ENCODE results near the gene PHACTR2.
"Not testable (repeated sequence)": the region's sequence is repeated elsewhere in the genome, so short reads cannot be mapped to it uniquely, and the experiment has no call there.

The PHACTR2 gene

DNA sequence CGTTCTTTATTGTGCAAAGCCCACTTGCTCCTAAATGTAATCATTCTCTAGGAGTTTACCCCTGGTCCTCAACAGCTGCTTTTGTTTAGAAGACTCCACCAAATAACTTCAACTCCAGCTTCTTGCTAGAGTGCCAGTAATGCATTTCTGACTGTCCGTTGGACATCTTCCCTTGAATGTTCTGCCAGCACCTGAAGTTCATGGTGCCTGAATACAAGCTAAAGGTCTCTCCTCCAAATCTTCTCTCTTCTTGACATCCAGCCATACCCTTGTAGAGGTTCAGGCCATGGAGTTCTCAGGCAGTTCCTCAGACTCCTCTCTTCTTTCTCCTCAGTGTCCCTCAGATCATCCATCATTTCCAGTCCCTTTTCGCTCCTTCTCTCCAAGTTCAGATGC is 21.7 kb downstream of the PHACTR2 start:
- no peak for DNase-seq

DNA sequence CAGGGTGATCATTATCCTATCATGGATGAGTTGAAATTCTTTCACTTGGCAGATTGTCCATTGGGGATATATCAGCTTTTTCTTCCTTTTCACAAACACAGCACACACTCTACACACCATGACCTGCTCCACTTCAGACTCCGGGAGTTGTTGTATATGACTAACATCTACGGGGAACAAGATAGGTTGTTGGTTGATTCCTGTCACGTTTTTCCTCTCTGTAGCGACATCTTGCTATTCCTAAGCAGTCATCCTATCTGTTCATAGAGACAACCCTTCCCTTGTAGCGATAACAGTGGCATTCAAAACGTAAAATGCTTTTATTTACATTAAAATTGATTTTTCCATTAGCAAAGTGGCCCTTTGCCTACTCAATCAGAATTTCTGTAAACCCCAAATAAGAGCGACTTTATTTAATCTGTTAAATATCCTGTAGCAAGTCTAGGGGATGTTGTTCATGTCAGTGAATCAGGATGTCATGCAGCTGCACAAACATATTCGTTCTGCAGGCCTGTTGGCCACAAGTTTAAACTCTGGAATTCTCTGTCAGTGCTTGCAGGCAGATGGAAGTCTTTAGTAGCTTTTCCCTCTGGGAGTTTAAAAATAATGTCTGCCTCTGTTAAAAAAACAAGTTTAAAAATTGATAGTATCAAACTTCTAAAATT is 23.1 kb downstream of the PHACTR2 start:
- DNase-seq = no peak

DNA sequence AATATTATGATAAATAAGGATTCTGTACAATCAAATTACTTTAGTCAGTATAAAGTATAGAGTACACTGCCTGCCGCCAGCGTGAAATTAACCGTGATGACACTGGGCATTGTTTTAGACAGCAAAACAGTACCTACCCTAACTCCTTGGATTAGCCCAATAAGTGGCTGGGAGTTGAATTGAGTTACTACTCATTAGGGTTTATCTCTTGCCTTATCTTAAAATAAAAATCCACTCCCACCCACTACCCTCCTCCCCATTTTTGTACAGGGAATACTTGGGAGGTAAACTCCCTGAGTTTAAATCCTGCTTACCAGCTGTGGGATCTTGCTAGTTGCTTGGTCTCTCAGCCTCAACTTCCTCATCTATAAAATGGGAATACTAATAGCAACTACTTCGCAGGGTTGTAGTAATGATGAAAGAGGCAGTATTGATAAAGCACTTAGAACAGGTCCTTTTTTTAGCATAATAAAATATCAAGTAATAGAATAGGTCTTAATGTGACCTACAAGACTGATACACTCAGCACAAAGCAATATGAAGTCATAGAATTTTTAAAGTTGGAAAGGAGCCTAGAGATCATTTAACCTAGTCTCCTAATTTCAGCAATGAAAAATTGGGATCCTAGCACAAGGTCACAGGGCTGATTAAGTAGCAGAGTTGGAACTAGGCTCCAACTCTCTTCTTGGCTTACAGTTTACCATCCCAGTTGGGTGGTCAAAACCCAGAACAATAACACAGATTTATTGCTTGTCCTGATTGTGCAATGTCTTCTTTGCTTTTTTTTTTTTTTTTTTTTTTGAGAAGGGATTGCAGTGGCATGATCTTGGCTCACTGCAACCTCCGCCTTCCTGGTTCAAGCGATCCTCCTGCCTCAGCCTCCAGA is 23.8 kb downstream of the PHACTR2 start:
- DNase-seq = no peak

DNA sequence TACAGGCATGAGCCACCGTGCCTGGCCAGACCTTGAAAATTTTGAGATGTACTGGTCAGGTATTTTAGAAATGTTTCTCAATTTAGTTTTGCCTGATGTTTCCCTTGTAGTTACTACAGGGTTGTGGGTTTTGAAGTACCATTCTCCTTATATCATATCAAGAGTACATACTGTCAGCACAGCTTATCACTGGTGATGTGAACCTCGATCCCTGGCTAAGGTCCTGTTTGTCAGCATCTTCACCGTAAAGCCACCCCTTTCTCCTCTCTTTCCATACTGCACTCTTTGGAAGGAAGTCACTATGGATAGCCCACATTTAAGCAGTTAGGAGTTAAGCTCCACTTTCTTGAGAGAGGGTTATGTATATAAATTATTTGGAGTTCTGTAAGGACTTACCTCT is 27.8 kb downstream of the PHACTR2 start:
- DNase-seq = no peak

DNA sequence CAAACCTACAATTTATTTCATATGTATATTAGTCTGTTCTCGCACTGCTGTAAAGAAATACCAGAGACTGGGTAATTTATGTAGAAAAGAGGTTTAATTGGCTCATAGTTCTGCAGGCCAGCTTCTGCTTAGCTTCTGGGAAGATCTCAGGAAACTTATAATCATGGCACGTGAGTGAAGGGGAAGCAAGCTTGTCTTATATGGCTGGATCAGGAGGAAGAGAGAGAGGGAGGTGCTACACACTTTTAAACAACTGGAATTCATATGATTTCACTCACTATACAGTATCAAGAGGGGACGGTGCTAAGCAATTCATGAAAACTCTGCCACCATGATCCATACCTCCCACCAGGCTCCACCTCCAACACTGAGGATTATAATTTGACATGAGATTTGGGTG is 29.9 kb downstream of the PHACTR2 start:
- DNase-seq = no peak

DNA sequence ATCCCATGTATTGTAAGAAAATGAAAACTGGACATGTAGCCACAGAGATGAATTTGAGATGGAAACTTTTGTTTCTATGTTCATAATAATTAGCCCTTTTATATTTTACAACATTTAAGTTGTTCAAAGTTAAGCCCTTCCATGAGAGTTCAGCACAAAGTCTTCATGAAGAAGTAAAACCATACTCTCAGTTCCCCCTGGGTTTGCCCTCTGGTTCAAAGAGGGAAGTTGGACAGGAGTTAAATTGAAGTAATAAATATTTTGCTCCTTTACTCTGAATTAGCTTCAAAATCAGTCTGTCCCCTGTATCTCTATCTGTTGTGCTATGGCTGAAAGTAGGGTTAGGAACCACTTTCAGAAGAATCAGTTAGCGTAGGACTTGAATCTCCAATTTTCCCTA is 31.1 kb downstream of the PHACTR2 start:
- DNase-seq = no peak

DNA sequence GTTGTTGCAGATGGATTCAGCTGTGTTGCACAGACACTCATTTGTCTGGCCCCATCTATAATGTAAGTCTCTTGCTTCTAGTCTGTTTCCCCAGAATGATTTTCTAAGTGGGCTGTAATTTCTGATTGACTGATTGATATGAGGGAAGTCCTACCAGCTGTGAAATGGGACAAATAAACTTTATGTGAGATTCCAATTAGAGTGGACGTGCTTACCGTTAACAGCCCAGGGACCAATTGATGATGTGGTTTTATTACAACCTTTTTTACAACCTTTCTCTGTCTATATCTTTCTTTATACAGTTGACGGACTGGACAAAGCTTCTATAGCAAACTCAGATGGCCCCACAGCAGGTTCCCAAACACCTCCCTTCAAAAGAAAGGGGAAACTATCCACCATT is 33.9 kb downstream of the PHACTR2 start:
- DNase-seq = no peak

DNA sequence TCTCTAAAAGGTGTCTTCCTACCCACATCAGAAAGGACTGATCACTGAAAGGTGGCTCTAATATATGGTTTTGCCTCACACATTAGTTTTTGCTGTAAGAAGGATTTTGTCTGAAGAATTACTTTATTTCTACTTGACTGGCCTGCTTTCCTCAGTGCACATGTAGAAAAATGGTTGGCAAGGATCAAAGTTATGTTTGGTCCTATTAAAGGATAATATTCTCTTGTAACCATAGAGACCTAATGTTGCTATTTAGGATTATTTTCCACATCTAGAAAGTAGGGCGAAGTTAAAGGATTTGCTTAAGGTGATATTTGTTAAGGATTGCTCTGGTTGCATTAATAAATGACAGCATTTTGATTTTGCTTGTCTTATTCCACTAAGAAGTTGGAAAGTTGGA is 40.7 kb downstream of the PHACTR2 start:
- DNase-seq = no peak

DNA sequence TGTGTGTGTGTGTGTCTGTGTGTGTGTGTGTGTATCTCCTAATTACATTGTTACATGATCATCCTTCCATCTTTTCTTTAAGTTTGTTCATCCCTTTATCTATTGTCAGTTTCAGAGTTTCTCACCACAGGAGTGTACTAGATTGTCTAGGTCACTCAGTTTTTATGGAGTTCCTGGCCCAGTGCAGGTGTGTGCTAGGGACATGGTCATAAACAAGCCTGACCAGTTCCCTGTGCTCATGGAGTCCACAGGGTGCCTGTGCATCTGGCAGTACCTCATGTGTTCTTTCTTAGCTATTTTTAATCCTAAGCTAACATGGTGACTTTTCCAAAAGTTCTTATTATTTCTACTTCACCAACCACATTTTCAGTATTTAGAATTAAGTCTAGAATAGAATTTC is 43.9 kb downstream of the PHACTR2 start:
- no peak for DNase-seq

DNA sequence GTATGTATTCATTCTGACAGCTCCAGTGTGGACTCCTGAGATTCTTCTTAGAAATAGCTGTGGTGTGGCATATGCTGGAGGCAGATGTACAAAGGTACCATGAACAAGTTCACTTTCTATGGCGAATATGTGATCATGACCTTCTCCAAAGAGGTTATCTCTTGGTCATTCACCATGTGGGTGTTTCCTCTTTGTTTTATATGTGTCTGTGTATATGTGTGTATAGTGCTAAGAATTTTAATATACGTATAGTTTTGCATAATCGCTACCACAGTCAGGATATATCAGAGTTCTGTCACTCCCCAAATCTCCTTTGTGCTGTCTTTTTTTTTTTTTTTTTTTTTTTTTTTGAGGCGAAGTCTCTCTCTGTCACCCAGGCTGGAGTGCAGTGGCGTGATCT is 47.1 kb downstream of the PHACTR2 start:
- no peak for DNase-seq

DNA sequence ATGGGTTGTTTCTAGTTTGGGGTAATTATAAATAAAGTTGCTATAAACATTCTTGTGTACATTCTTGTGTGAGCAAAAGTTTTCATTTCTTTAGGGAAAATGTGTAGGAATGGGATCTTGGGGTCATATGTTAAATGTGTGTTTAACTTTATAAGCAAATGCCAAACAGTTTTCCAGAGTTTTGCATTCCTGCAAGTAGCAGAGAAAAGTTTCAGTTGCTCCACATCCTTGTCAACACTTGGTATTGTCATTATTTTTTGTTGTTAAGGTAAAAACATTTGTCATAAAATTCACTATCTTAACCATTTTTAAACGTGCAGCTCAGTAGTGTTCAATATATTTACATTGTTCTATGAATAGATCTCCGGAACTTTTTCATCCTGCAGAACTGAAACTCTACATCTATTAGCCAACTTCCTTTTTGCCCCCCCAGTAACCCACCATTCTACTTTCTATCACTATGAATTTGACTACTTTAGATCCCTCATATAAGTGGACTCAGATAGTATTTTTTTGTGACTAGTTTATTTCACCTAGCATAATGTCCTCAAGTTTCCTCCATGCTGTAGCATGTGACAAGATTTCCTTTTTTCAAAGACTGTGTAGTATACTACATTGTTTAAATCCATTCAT is 48.4 kb downstream of the PHACTR2 start:
- DNase-seq = no peak

DNA sequence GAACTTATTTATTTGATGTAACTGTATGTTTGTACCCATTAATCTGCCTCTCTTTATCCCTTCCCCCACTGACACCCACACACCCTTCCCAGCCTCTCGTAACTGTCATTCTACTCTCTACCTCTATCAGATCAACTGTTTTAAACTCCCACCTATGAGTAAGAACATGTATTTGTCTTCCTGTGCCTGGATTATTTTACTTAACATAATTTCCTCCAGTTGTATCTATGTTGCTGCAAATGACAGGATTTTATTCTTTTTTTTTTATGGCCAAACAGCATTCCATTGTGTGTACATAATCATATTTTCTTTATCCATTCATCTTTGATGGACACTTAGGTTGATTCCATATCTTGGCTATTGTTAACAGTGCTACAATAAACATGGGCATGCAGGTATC is 49.3 kb downstream of the PHACTR2 start:
- no peak for DNase-seq

DNA sequence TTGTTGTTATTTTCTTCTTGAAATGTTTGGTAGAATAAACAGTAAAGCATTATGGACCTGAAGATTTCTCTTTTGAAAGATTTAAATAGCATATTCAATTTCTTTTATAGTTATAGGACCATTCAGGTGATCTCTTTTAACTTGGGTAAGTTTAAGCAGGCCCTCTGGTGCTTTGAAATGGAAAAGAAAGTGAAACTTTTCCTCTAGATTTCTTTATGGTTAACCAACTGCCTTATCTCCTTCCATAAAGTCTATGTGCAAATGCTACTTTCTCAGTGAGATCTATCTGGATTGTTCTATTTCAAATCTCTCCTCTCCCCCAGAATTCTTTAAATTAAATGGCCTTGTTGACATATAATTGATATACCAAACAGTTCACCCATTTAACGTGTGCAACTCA is 54.0 kb downstream of the PHACTR2 start:
- DNase-seq = no peak

DNA sequence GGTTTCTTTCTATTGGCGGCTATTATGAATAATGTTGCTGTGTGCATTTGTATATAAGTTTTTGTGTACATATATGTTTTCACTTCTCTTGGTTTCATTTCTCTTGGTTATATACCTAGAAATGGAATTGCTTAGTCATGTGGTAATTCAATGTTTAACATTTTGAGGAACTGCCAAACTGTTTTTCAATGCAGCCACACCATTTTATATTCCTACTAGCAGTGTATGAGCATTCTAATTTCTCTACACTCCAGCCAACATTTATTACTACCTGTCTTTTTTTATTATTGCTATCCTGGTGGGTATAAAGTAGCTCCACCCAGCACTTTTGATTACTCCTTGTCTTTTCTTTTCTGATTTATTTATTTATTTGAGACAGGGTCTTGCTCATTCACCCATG is 54.8 kb downstream of the PHACTR2 start:
- DNase-seq = no peak

DNA sequence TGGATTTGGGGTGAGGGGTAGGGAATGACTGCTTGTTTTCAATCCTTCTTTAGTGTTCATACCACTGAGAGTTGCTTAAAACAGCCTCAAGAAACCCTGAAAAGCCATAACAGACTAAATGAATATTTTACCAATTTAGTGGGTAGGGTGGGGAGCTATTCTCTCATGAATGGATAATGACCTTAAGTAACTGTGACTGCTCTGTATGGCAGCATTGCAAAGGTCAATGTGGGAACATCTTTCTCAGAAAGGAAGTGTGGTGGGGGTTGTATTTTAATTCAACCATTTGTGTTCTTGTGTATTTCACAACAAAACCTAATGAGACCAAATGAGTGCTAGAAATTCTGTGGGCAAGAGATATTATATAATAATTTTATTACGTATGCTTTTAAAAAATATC is 55.7 kb downstream of the PHACTR2 start:
- DNase-seq = no peak

DNA sequence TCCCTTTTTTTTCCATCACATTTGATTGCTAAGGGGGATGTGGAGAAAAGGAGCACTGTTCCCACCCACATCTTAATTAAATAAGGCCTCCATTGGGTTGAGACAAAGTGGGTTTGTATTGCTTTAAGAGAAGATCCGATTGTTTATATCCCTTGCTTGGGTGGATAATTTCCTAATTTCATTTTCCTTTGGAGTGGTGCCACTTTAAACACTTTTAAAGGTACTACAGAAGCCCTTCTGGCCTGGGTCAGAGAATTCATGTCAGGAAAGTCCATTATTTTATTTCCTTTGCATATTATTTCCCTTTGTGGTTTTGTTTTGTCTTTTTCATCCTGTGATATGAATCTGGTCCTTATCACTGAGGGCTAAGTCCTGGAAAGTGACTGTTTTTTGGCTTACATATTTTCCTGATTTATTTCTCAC is 56.9 kb downstream of the PHACTR2 start:
- no peak for DNase-seq

DNA sequence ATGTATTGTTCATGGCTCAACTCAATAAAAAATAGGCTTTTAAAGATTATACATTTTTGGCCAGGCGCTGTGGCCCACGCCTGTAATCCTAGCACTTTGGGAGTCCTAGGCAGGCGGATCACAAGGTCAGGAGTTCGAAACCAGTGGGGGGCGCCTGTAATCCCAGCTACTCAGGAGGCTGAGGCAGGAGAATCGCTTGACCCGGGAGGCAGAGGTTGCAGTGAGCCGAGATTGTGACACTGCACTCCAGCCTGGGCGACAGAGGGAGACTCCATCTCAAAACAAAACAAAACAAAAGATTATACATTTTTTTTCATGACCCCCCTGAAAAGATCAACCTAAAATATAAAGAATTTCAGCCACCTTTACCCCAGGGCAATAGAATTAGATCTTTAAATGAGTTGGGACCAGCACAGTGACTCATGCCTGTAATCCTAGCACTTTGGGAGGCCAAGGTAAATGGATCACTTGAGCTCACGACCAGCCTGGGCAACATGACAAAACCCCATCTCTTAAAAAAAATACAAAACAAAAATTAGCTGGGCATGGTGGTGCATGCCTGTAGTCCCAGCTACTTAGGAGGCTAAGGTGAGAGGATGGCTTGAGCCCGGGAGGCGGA is 60.4 kb downstream of the PHACTR2 start:
- DNase-seq = not testable (repeated sequence)

DNA sequence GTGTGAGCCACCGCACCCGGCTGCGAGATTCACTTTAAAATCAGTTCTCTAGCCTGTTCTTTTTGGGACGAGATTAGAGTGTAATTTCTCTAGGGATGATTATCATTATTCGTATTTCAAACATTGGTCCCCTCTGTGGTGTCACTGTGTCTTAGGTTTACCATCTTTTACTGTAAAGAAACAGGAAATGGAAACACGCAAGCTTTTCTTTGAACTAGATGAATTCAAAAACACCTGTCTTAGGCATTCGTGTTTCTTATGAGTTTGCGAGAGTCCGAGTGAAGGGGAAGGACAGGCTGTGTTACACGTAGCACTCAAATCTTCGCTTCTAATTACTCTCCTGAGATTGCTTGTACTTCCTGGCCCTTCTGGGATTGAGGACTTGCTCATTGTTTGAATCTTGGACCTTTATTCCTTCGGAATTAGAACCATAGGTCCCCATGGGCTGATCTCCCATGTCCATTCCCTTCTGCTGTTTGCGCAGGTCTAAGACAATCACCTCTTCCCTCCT is 61.6 kb downstream of the PHACTR2 start:
- DNase-seq = no peak

DNA sequence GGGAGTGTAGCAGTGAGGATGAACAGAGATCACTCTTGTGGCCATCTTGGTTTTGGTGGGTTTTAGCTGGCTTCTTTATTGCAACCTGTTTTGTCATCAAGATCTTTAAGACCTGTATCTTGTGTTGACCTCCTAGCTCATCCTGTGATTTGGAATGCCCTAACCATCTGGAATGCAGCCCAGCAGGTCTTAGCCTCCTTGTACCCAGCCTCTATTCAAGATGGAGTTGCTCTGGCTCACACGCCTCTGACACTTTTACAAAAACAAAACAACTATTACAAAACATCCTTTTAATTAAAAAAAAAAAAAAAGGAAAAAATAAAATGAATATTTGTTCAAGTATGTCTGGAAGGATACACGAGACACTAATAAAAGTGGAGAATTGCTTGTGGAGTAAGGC is 62.4 kb downstream of the PHACTR2 start:
- no peak for DNase-seq

DNA sequence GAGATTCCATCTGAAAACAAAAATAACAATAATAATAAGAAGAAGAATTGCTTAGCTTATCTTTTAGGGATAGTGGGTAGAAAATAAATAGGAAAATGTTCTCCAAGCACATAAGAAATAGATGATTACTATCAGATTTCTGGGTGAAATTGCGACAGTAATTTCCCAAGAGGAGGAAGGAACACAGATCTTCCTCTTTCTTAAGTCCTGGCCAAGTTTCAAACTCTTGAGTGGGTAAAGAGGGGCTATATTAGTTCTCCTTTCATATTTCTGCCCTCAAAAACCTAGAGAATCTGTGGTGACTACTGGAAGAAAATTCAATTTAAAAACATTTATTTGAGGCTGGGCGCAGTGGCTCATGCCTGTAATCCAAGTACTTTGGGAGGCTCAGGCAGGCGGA is 63.7 kb downstream of the PHACTR2 start:
- no peak for DNase-seq

DNA sequence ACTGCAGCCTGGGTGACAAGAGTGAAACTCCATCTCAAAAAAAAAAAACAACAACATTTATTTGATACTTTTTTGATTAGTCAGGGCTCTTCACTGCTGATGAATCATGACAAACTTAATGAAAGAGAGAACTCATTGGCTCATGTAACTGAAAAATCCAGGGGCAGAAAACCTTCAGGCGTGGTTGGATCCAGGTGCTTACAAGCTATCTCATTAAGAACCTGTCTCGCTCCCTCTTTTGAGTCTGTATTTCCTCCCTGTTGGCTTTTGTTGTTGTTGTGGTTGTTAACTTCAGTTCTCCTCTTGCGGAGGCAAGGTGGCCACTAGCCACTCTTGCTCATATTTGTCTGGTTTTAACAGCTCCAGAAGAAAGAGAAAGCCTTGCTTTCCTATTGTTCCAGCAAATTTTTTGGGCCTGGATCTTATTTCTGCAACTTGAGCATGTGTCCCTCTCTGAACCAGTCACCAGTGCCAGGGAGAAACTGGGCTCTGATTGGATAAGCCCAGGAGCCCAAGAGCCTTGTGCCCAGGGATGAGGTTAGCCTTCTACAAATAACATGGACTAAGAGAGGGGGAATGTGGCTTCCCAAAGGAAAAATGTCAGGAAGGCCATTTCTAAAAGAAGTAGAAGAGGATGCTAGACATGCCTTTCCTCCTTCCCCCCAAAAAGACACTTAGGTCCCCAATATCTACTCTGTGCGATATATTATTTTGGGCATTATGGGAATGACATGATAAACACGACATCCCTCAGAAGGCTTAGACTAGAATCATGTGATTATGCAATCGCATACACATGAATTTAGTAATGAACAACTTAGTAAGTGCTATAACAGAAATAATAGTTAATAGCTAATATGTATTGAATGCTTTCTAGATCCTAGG is 64.5 kb downstream of the PHACTR2 start:
- DNase-seq = no peak

DNA sequence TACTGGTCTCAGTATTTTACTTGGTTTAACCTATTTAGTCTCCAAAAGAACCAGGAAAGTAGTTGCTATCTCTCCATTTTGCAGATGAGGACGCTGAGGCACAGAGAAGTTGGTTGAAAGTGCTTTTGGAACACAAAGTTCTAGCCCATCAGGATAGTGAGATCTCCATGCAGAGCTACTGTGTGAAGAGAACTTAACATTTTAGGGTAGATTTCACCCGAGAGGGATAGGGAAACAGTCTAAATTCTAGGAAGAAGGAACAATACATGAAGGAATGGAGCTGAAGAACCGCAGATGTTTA is 65.1 kb downstream of the PHACTR2 start:
- DNase-seq = no peak
